H9 (cell line): Measurements from ENCODE around the gene BICRAL. TPM values are rescaled to one million over a fixed set of nuclear protein-coding genes. Genes with fewer than 3 reads are reported as not detected.

Experiments
- DNase-seq: peaks from one replicate; pipeline ENCODE4 v3.0.0-alpha.2; 2017
- H2AFZ ChIP-seq: one replicate; pipeline ENCODE4 v1.6.1; 2013; ENCODE audit warnings: mild to moderate bottlenecking, low read length, control low read depth, moderate library complexity
- H2AK5ac ChIP-seq: 2 replicates; pipeline ENCODE4 v1.6.1; 2013; ENCODE audit warnings: low read length, control low read depth, mixed read lengths; ENCODE audit not compliant: insufficient read length
- H2BK120ac ChIP-seq: one replicate; pipeline ENCODE4 v1.6.1; 2013; ENCODE audit warnings: low read depth, mild to moderate bottlenecking, low read length, control low read depth, inconsistent platforms; ENCODE audit not compliant: poor library complexity, severe bottlenecking
- H2BK12ac ChIP-seq: 2 replicates; pipeline ENCODE4 v1.6.1; 2013; ENCODE audit warnings: low read length, control low read depth, mixed read lengths, low read depth; ENCODE audit not compliant: insufficient read length
- H2BK15ac ChIP-seq: 2 replicates; pipeline ENCODE4 v1.6.1; 2013; ENCODE audit warnings: low read depth, low read length, control low read depth
- H2BK20ac ChIP-seq: one replicate; pipeline ENCODE4 v1.6.1; 2013; ENCODE audit warnings: low read depth, mild to moderate bottlenecking, low read length, control low read depth, inconsistent platforms; ENCODE audit not compliant: poor library complexity, severe bottlenecking
- H2BK5ac ChIP-seq: 2 replicates; pipeline ENCODE4 v1.6.1; 2013; ENCODE audit warnings: low read length, control low read depth, mixed read lengths; ENCODE audit not compliant: insufficient read length
- H3K14ac ChIP-seq: 2 replicates; pipeline ENCODE4 v1.6.1; 2013; ENCODE audit warnings: low read length, control low read depth; ENCODE audit not compliant: insufficient read depth
- H3K18ac ChIP-seq: 2 replicates; pipeline ENCODE4 v1.6.1; 2013; ENCODE audit warnings: low read depth, mild to moderate bottlenecking, mixed read lengths, low read length, control low read depth; ENCODE audit not compliant: insufficient read length
- H3K23ac ChIP-seq: 2 replicates; pipeline ENCODE4 v1.6.1; 2013; ENCODE audit warnings: low read length, control low read depth, mixed read lengths, low read depth; ENCODE audit not compliant: insufficient read length
- H3K23me2 ChIP-seq: 2 replicates; pipeline ENCODE4 v1.6.1; 2013; ENCODE audit warnings: low read depth, mild to moderate bottlenecking, mixed read lengths, low read length, control low read depth; ENCODE audit not compliant: insufficient read length, poor library complexity, severe bottlenecking
- H3K27ac ChIP-seq: 2 replicates; pipeline ENCODE4 v1.5.1; 2013; ENCODE audit warnings: low read length, control low read depth, mixed read lengths, low read depth; ENCODE audit not compliant: insufficient read length
- H3K27me3 ChIP-seq: 2 replicates; pipeline ENCODE4 v1.6.1; 2013; ENCODE audit warnings: low read length, control low read depth, inconsistent platforms; ENCODE audit not compliant: insufficient read depth
- H3K4ac ChIP-seq: 2 replicates; pipeline ENCODE4 v1.6.1; 2013; ENCODE audit warnings: low read depth, mild to moderate bottlenecking, control low read depth, inconsistent platforms, low read length, moderate library complexity
- H3K4me1 ChIP-seq: 2 replicates; pipeline ENCODE4 v1.6.1; 2013; ENCODE audit warnings: low read length, control low read depth, inconsistent platforms; ENCODE audit not compliant: insufficient read depth
- H3K4me2 ChIP-seq: 2 replicates; pipeline ENCODE4 v1.6.1; 2013; ENCODE audit warnings: low read length, control low read depth, mixed read lengths; ENCODE audit not compliant: insufficient read length, insufficient read depth
- H3K56ac ChIP-seq: 2 replicates; pipeline ENCODE4 v1.6.1; 2013; ENCODE audit warnings: low read depth, mild to moderate bottlenecking, mixed read lengths, low read length, control low read depth; ENCODE audit not compliant: insufficient read length
- H3K79me1 ChIP-seq: 2 replicates; pipeline ENCODE4 v1.6.1; 2013; ENCODE audit warnings: low read depth, mild to moderate bottlenecking, moderate library complexity, low read length, control low read depth, inconsistent platforms; ENCODE audit not compliant: insufficient read depth, poor library complexity, severe bottlenecking
- H3K79me2 ChIP-seq: 2 replicates; pipeline ENCODE4 v1.6.1; 2013; ENCODE audit warnings: low read length, control low read depth, inconsistent platforms; ENCODE audit not compliant: insufficient read depth
- H3K9ac ChIP-seq: 2 replicates; pipeline ENCODE4 v1.6.1; 2013; ENCODE audit warnings: low read length, control low read depth, mixed read lengths; ENCODE audit not compliant: insufficient read length; ENCODE audit errors: extremely low read depth
- H3K9me3 ChIP-seq: one replicate; pipeline ENCODE4 v1.6.1; 2013; ENCODE audit warnings: low read depth, low read length, inconsistent platforms; ENCODE audit not compliant: control insufficient read depth
- H3T11ph ChIP-seq: one replicate; pipeline ENCODE4 v1.6.1; 2013; ENCODE audit warnings: mild to moderate bottlenecking, low read length, control low read depth, inconsistent platforms
- H4K20me1 ChIP-seq: one replicate; pipeline ENCODE4 v1.6.1; 2013; ENCODE audit not compliant: control insufficient read depth, insufficient read length, insufficient read depth
- H4K5ac ChIP-seq: 2 replicates; pipeline ENCODE4 v1.6.1; 2013; ENCODE audit warnings: low read depth, mild to moderate bottlenecking, mixed read lengths, low read length, control low read depth; ENCODE audit not compliant: insufficient read length
- H4K8ac ChIP-seq: replicated peaks from 2 replicates; pipeline ENCODE4 v1.6.1; 2013; ENCODE audit warnings: low read length, control low read depth, mixed read lengths, low read depth; ENCODE audit not compliant: insufficient read length
- H4K91ac ChIP-seq: 2 replicates; pipeline ENCODE4 v1.6.1; 2013; ENCODE audit warnings: low read depth, mild to moderate bottlenecking, moderate library complexity, mixed read lengths, low read length, control low read depth; ENCODE audit not compliant: insufficient read length
- H3K27ac Mint-ChIP-seq, 3 experiments: 2 replicates in 2 of 3; 3 replicates in 1 of 3; pipeline ENCODE4 v1.8.0; 2020 to 2021; ENCODE audit warnings: mixed read lengths in 3 of 3, mild to moderate bottlenecking in 1 of 3, moderate library complexity in 1 of 3
- H3K27me3 Mint-ChIP-seq: 2 replicates; pipeline ENCODE4 v1.8.0; 2021; ENCODE audit warnings: low read depth, mild to moderate bottlenecking, moderate library complexity, mixed read lengths
- H3K36me3 Mint-ChIP-seq, 3 experiments: 2 replicates in 2 of 3; 3 replicates in 1 of 3; pipeline ENCODE4 v1.8.0; 2020 to 2021; ENCODE audit warnings: low read depth in 3 of 3, mixed read lengths in 3 of 3; ENCODE audit not compliant: insufficient read depth in 1 of 3
- H3K4me1 Mint-ChIP-seq, 2 experiments: 2 replicates each; pipeline ENCODE4 v1.8.0; 2020; ENCODE audit warnings: mixed read lengths in 2 of 2
- H3K4me3 Mint-ChIP-seq, 2 experiments: 2 replicates in 1 of 2; 3 replicates in 1 of 2; pipeline ENCODE4 v1.8.0; 2020 to 2021; ENCODE audit warnings: mild to moderate bottlenecking in 2 of 2, mixed read lengths in 2 of 2, moderate library complexity in 1 of 2
- H3K9me3 Mint-ChIP-seq, 2 experiments: 2 replicates in 1 of 2; 3 replicates in 1 of 2; pipeline ENCODE4 v1.8.0; 2020; ENCODE audit warnings: mild to moderate bottlenecking in 2 of 2, mixed read lengths in 2 of 2, moderate library complexity in 1 of 2
- WGBS: extraction: QIAGEN DNeasy Blood & Tissue Kit; methylation state at CpG from one replicate; pipeline ENCODE4 v1.1.7; 2013; ENCODE audit warnings: missing lambda C conversion rate, low lambda C conversion rate, mixed read lengths; ENCODE audit not compliant: insufficient read length; ENCODE audit errors: extremely low coverage; 5-methylcytosine and 5-hydroxymethylcytosine counted together
- total RNA-seq: library from RNA; stranded (reverse); gene quantifications from 2 replicates; pipeline ENCODE4 v1.2.1, GENCODE V29; 2021
- TF ChIP-seq, protein P1 (sequence below): fragments of 200-600 bp; sonication (generic); conservative IDR thresholded peaks from 3 replicates; pipeline ENCODE4 v1.8.0; 2021; ENCODE audit warnings: antibody characterized with exemption, mild to moderate bottlenecking

BICRAL gene
- total RNA-seq, 1 experiment from 2014 or later = 9.8 TPM

GRCh38 chr6:42786525-42786985 lies 4.7 kb downstream of the BICRAL start:
- Histone ChIP-seq H3K4me2 (no peak overlapping the region), H3K23ac (no peak overlapping the region)
- H3K27me3 Mint-ChIP-seq = peaks cover 1% of the 10 kb centered on the region; the same call in 1 of the 2 replicates

More at GRCh38 chr6:42786525-42786985, 4.7 kb downstream of the BICRAL start:
- H3K9me3 Mint-ChIP-seq = no peaks in the 10 kb centered on the region
- no peak overlapping the region for H3K14ac ChIP-seq
- no peak overlapping the region for H3K4ac ChIP-seq
- H3K9ac ChIP-seq = no peak overlapping the region
- H3K23me2 ChIP-seq = no peaks in the 10 kb centered on the region
- H3K18ac ChIP-seq = no peak overlapping the region
- peaks cover 1 to 20% (median 5%) of the 10 kb centered on the region in 3 experiments; a peak in 6 of 7 replicates for H3K36me3 Mint-ChIP-seq
- H3K79me1 ChIP-seq = peaks cover 3% of the 10 kb centered on the region
- H2AFZ ChIP-seq = no peak overlapping the region
- H3K4me3 Mint-ChIP-seq = no peak overlapping the region
- no peak overlapping the region for H3T11ph ChIP-seq
- no peak overlapping the region for H2BK12ac ChIP-seq
- H3K79me2 ChIP-seq = peaks cover 7% of the 10 kb centered on the region; the same call in 1 of the 2 replicates
- TF ChIP-seq, protein P1, sequence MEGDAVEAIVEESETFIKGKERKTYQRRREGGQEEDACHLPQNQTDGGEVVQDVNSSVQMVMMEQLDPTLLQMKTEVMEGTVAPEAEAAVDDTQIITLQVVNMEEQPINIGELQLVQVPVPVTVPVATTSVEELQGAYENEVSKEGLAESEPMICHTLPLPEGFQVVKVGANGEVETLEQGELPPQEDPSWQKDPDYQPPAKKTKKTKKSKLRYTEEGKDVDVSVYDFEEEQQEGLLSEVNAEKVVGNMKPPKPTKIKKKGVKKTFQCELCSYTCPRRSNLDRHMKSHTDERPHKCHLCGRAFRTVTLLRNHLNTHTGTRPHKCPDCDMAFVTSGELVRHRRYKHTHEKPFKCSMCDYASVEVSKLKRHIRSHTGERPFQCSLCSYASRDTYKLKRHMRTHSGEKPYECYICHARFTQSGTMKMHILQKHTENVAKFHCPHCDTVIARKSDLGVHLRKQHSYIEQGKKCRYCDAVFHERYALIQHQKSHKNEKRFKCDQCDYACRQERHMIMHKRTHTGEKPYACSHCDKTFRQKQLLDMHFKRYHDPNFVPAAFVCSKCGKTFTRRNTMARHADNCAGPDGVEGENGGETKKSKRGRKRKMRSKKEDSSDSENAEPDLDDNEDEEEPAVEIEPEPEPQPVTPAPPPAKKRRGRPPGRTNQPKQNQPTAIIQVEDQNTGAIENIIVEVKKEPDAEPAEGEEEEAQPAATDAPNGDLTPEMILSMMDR = no peak
- no peak overlapping the region for H4K5ac ChIP-seq
- no CpG with 5 or more reads among the region's 3 CpGs for WGBS
- no peak overlapping the region for H3K27ac Mint-ChIP-seq
- peaks cover 27 to 35% of the 10 kb centered on the region in 2 experiments for H3K4me1 Mint-ChIP-seq
- no peak overlapping the region for H4K91ac ChIP-seq
- H3K4me1 ChIP-seq = peaks cover 3% of the 10 kb centered on the region; the same call in 1 of the 2 replicates
- no peak overlapping the region for H2AK5ac ChIP-seq
- DNase-seq = no peak
- H3K27me3 ChIP-seq = no peaks in the 10 kb centered on the region
- no peak overlapping the region for H2BK20ac ChIP-seq
- H3K9me3 ChIP-seq = no peaks in the 10 kb centered on the region
- no peak overlapping the region for H2BK120ac ChIP-seq
- H2BK15ac ChIP-seq = no peak overlapping the region
- no peak overlapping the region for H3K27ac ChIP-seq
- no peak overlapping the region for H3K56ac ChIP-seq
- H2BK5ac ChIP-seq = no peak overlapping the region
- no peak overlapping the region for H4K8ac ChIP-seq
- H4K20me1 ChIP-seq = no peaks in the 10 kb centered on the region
